HepG2 (cell line): ENCODE data around the gene ARFGAP3. TPM values are rescaled to one million over a fixed set of nuclear protein-coding genes. Genes with fewer than 3 reads are reported as not detected.
A peak's percentile ranks its signal among the peaks of the same experiment; 100 is the strongest.

Source experiments
- ATAC-seq: fragments of 200-7000 bp; cut with Tn5 transposase; 3 replicates; pipeline ENCODE4 v1.9.1; 2020; ENCODE audit warnings: mild to moderate bottlenecking, moderate library complexity
- BruUV-seq: library from RNA; stranded (reverse); fragments of 400-500 nt; replicated peaks from 2 replicates; lab custom pipeline; 2021; lab: Mats Ljungman, UMichigan
- CTCF ChIA-PET: fragments of 300-600 bp; formaldehyde crosslinking; extraction: SDS; loops from one replicate; lab custom pipeline; 2021; ENCODE audit warnings: low total read pairs, inconsistent platforms, low intra/inter-chr PET ratio; lab: Yijun Ruan, JAX
- POLR2A ChIA-PET: fragments of 350-600 bp; sonication (Branson Sonifier 250); formaldehyde crosslinking; loops from one replicate; lab custom pipeline; 2020; ENCODE audit warnings: antibody characterized with exemption, inconsistent platforms; lab: Yijun Ruan, JAX
- DNase-seq: peaks from one replicate; pipeline ENCODE4 v3.0.0-alpha.2; 2015; ENCODE audit warnings: low spot score
- FAIRE-seq: peaks from 3 replicates; lab custom pipeline; 2011; peaks lifted over from hg19 to GRCh38; lab: Jason Lieb, UNC
- H2AFZ ChIP-seq: one replicate; pipeline ENCODE4 v1.6.1; 2011; ENCODE audit warnings: low read length, inconsistent platforms
- H3K27ac ChIP-seq: fragments of 300-600 bp; 3 replicates; pipeline ENCODE4 v1.8.0; 2011; ENCODE audit warnings: mixed run types, mild to moderate bottlenecking, mixed read lengths, low read length, inconsistent platforms; ENCODE audit not compliant: insufficient read depth; ENCODE audit errors: extremely low read length
- H3K27me3 ChIP-seq, 2 experiments: fragments of 200-600 bp in 1 of 2; 2 replicates in 1 of 2; 3 replicates in 1 of 2; pipeline versions ENCODE4 v1.6.0 to v1.8.0; 2011; ENCODE audit warnings: low read length in 2 of 2, mild to moderate bottlenecking in 2 of 2, moderate library complexity in 2 of 2, inconsistent platforms in 1 of 2; ENCODE audit not compliant: insufficient read depth in 2 of 2, control insufficient read depth in 1 of 2
- H3K36me3 ChIP-seq, 2 experiments: fragments of 200-600 bp in 1 of 2; replicated peaks in 1 of 2; 2 replicates in 1 of 2; 3 replicates in 1 of 2; pipeline versions ENCODE4 v1.5.1 to v1.8.0; 2011; ENCODE audit warnings: low read length in 2 of 2, inconsistent platforms in 1 of 2; ENCODE audit not compliant: insufficient read depth in 2 of 2, control insufficient read depth in 1 of 2
- H3K4me1 ChIP-seq: 2 replicates; pipeline ENCODE4 v1.5.1; 2012; ENCODE audit warnings: low read length, inconsistent platforms; ENCODE audit not compliant: insufficient read depth
- H3K4me2 ChIP-seq: 2 replicates; pipeline ENCODE4 v1.6.0; 2011; ENCODE audit warnings: low read depth, low read length, inconsistent platforms
- H3K4me3 ChIP-seq, 3 experiments: fragments of 200-600 bp in 1 of 3; sonication (generic), shearing (Covaris generic) in 1 of 3; replicated peaks in 1 of 3; 2 replicates each; pipeline ENCODE4 v1.5.1; 2011 to 2016; ENCODE audit warnings: low read length in 3 of 3, inconsistent platforms in 2 of 3, low read depth in 2 of 3, mild to moderate bottlenecking in 2 of 3, control low read depth in 1 of 3, mixed read lengths in 1 of 3; ENCODE audit not compliant: insufficient read depth in 1 of 3
- H3K79me2 ChIP-seq: one replicate; pipeline ENCODE4 v1.6.1; 2011; ENCODE audit warnings: low read length, inconsistent platforms; ENCODE audit not compliant: insufficient read depth
- H3K9ac ChIP-seq: 2 replicates; pipeline ENCODE4 v1.6.0; 2011; ENCODE audit warnings: mild to moderate bottlenecking, low read depth, low read length, inconsistent platforms; ENCODE audit not compliant: insufficient read depth
- H3K9me3 ChIP-seq: 2 replicates; pipeline ENCODE4 v1.5.1; 2012; ENCODE audit warnings: mild to moderate bottlenecking, low read length
- H4K20me1 ChIP-seq: 2 replicates; pipeline ENCODE4 v1.6.0; 2011; ENCODE audit warnings: inconsistent platforms, mild to moderate bottlenecking, low read length, moderate library complexity; ENCODE audit not compliant: insufficient read depth
- DNMT1 ChIP-seq: sonication (generic); formaldehyde crosslinking; IDR thresholded peaks from 2 replicates; pipeline ENCODE4 v1.5.1; 2020; ENCODE audit warnings: mild to moderate bottlenecking, missing genetic modification reagents
- HNF4A ChIP-seq: sonication (generic); formaldehyde crosslinking; IDR thresholded peaks from 2 replicates; pipeline ENCODE4 v1.4.0; 2020; ENCODE audit warnings: missing genetic modification reagents
- POGZ ChIP-seq: sonication (generic); formaldehyde crosslinking; IDR thresholded peaks from 2 replicates; pipeline ENCODE4 v1.4.0; 2020; ENCODE audit warnings: mild to moderate bottlenecking, missing genetic modification reagents
- POLR2AphosphoS2 ChIP-seq: IDR thresholded peaks from 2 replicates; pipeline ENCODE4 v1.6.1; 2011; ENCODE audit warnings: low read depth, low read length, improper control_type of control experiment
- ZNF12 ChIP-seq: sonication (generic); formaldehyde crosslinking; IDR thresholded peaks from 2 replicates; pipeline ENCODE4 v1.5.0; 2020; ENCODE audit warnings: missing genetic modification reagents
- ZNF749 ChIP-seq: sonication (generic); formaldehyde crosslinking; IDR thresholded peaks from 2 replicates; pipeline ENCODE4 v1.8.0; 2022; ENCODE audit warnings: mild to moderate bottlenecking, missing genetic modification reagents, moderate library complexity, borderline replicate concordance
- WGBS: methylation state at CpG from one replicate; pipeline ENCODE4 v1.1.6; 2017; ENCODE audit warnings: low lambda C conversion rate; 5-methylcytosine and 5-hydroxymethylcytosine counted together
- in situ Hi-C: cut with HindIII; loops from 2 replicates; pipeline ENCODE4 v1.10.0; 2017; ENCODE audit warnings: low pct_unique_long_range_greater_than_20kb; ENCODE audit not compliant: extremely low pct_ligation_motif_present
- intact Hi-C: fragments of 100-400 bp; cut with micrococcal nuclease; formaldehyde crosslinking; loops from one replicate; pipeline ENCODE4 v1.10.0; 2022; ENCODE audit not compliant: unreplicated experiment
- polyA plus RNA-seq, 8 experiments: library from polyadenylated mRNA; depleted of rRNA in 3 of 8; stranded (reverse) in 7 of 8; unstranded in 1 of 8; fragments of >200 nt; fragmentation: Illumina TruSeq in 4 of 8; extraction: Trizol in 4 of 8; gene quantifications; 2 replicates each; pipeline versions ENCODE4 v1.2.1 to v1.2.3, GENCODE V29; 2011 to 2016; ENCODE audit warnings: low read depth in 4 of 8, missing spikeins in 1 of 8, mixed read lengths in 1 of 8; ENCODE audit not compliant: insufficient read depth in 1 of 8
- total RNA-seq, 5 experiments: library from RNA; depleted of rRNA; stranded (reverse); fragments of >200 nt; fragmentation: Illumina TruSeq; extraction: Trizol; gene quantifications; 2 replicates each; pipeline ENCODE4 v1.2.3, GENCODE V29; 2016; ENCODE audit warnings: low read depth in 1 of 5
- TF ChIP-seq, protein P1 (sequence below): sonication (generic); formaldehyde crosslinking; IDR thresholded peaks from 2 replicates; pipeline ENCODE4 v1.9.0; 2022; ENCODE audit warnings: low read depth, missing genetic modification reagents
- TF ChIP-seq, protein P2 (sequence below): sonication (generic); formaldehyde crosslinking; conservative IDR thresholded peaks from 2 replicates; pipeline ENCODE4 v1.4.0; 2020; ENCODE audit warnings: missing genetic modification reagents
- TF ChIP-seq, protein P3 (sequence below): sonication (generic); formaldehyde crosslinking; IDR thresholded peaks from 2 replicates; pipeline ENCODE4 v1.5.1; 2020; ENCODE audit warnings: missing genetic modification reagents, mild to moderate bottlenecking, borderline replicate concordance

Gene ARFGAP3
- total and polyA plus RNA-seq, 2 of the 13 experiments (the other 11 are each of a cell fraction or from before 2014, with no cell fraction given) = 41.7 to 61.6 TPM

DNA sequence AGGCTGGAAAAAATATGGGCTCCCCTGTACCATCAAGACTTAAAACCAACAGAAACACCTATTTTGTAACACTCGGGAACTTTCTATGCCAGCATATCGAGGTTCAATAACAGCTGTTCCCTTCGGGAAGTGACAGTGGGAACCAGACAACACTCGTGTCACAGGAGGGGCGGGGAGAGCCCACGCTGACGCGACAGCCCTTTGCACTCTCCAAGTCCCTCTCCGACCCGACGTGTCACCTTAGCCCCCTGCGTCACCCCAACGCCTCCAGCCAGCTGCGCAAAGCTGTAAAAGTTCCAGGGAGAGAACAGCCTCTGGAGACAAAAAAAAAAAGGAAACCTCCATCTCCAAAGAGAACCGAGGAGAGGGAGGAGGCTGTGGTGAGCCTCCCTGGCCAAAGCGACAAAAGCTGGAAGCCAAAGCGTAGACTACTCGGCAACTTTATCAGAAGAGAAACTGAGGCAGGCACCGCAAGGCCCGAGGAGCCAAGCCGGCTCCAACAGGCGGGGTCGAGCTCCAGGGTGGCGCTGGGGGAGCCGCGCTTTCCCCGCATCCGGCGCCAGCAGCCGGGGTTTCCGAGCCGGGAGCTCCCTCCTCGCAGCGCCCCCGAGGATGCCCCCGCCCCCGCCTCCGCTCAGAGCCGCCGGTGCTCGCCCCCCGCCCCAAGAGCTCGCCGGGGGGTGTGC is 751 bp downstream of the ARFGAP3 start (continued):
- TF ChIP-seq POGZ (CRISPR knock-in tag) (no peak), HNF4A (CRISPR knock-in tag) (peak; percentile 33; the same call in 1 of the 2 replicates)

DNA sequence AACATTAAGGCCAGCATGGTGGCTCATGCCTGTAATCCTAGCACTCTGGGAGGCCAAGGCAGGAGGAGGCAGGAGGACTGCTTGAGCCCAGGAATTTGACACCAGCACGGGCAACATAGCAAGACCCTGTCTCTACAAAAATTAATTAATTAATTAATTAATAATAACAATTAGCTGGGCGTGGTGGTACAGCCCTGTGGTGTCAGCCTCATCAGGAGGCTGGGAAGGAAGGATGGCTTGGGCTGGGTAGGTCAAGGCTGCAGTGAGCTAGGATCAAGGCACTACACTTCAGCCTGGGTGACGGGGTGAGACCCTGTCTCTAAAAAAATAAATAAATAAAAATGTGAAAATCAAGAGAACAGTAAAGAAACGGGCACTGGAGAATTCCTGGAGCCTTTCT is 1.4 kb downstream of the ARFGAP3 start:
- Histone ChIP-seq H4K20me1 (peaks cover 15% of the 10 kb centered on the region), H3K27me3 (no peaks in the 10 kb centered on the region; a peak in 1 of 5 replicates), H3K4me3 (peak overlapping the region; percentile 95 to 98 (median 96)), H3K79me2 (peaks cover 49% of the 10 kb centered on the region), H3K9ac (peak overlapping the region; percentile 96), H3K9me3 (no peaks in the 10 kb centered on the region), H2AFZ (no peak overlapping the region), H3K36me3 (peaks cover 2 to 8% of the 10 kb centered on the region in 2 experiments; a peak in 2 of 5 replicates), H3K27ac (peak overlapping the region; percentile 94), H3K4me1 (peaks cover 32% of the 10 kb centered on the region), H3K4me2 (peak overlapping the region; percentile 92)
- BruUV-seq = no TSS peak
- DNase-seq (no peak), FAIRE-seq (no peak), ATAC-seq (no peak)
- 37% methylated on average over 4 of the region's 4 CpGs for WGBS
- in situ Hi-C loops = loop anchor here (5.0 kb wide), 1 partner anchor 48 kb away; no protein-coding TSS in a partner anchor
- TF ChIP-seq, protein P1, sequence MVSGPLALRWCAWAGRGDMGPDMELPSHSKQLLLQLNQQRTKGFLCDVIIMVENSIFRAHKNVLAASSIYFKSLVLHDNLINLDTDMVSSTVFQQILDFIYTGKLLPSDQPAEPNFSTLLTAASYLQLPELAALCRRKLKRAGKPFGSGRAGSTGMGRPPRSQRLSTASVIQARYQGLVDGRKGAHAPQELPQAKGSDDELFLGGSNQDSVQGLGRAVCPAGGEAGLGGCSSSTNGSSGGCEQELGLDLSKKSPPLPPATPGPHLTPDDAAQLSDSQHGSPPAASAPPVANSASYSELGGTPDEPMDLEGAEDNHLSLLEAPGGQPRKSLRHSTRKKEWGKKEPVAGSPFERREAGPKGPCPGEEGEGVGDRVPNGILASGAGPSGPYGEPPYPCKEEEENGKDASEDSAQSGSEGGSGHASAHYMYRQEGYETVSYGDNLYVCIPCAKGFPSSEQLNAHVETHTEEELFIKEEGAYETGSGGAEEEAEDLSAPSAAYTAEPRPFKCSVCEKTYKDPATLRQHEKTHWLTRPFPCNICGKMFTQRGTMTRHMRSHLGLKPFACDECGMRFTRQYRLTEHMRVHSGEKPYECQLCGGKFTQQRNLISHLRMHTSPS (CRISPR knock-in tag) = no peak
- TF ChIP-seq POLR2AphosphoS2 = no peak
- no peak for TF ChIP-seq ZNF12
- no peak for TF ChIP-seq DNMT1
- TF ChIP-seq, protein P2, sequence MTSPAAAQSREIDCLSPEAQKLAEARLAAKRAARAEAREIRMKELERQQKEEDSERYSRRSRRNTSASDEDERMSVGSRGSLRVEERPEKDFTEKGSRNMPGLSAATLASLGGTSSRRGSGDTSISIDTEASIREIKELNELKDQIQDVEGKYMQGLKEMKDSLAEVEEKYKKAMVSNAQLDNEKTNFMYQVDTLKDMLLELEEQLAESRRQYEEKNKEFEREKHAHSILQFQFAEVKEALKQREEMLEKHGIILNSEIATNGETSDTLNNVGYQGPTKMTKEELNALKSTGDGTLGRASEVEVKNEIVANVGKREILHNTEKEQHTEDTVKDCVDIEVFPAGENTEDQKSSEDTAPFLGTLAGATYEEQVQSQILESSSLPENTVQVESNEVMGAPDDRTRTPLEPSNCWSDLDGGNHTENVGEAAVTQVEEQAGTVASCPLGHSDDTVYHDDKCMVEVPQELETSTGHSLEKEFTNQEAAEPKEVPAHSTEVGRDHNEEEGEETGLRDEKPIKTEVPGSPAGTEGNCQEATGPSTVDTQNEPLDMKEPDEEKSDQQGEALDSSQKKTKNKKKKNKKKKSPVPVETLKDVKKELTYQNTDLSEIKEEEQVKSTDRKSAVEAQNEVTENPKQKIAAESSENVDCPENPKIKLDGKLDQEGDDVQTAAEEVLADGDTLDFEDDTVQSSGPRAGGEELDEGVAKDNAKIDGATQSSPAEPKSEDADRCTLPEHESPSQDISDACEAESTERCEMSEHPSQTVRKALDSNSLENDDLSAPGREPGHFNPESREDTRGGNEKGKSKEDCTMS = no peak
- no peak for TF ChIP-seq ZNF749 (CRISPR knock-in tag)
- TF ChIP-seq, protein P3, sequence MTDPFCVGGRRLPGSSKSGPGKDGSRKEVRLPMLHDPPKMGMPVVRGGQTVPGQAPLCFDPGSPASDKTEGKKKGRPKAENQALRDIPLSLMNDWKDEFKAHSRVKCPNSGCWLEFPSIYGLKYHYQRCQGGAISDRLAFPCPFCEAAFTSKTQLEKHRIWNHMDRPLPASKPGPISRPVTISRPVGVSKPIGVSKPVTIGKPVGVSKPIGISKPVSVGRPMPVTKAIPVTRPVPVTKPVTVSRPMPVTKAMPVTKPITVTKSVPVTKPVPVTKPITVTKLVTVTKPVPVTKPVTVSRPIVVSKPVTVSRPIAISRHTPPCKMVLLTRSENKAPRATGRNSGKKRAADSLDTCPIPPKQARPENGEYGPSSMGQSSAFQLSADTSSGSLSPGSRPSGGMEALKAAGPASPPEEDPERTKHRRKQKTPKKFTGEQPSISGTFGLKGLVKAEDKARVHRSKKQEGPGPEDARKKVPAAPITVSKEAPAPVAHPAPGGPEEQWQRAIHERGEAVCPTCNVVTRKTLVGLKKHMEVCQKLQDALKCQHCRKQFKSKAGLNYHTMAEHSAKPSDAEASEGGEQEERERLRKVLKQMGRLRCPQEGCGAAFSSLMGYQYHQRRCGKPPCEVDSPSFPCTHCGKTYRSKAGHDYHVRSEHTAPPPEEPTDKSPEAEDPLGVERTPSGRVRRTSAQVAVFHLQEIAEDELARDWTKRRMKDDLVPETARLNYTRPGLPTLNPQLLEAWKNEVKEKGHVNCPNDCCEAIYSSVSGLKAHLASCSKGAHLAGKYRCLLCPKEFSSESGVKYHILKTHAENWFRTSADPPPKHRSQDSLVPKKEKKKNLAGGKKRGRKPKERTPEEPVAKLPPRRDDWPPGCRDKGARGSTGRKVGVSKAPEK = no peak
- ChIA-PET POLR2A (interaction anchor here (1.2 to 3.7 kb wide), 4 partner anchors 12 to 240 kb away, joined by 5 to 11 read pairs (median 8); partner anchors contain the start of gene POLDIP3), CTCF (no interaction called here)
- intact Hi-C loops = loop anchor here (10.0 kb wide), 2 partner anchors 51 to 211 kb away; partner anchors contain the start of genes ATP5MGL and CYB5R3
